Caki2 (cell line): ENCODE results near the gene GNPTG. TPM values are rescaled to one million over a fixed set of nuclear protein-coding genes. Genes with fewer than 3 reads are reported as not detected.

Source experiments
- DNase-seq: peaks from one replicate; pipeline ENCODE4 v3.0.0-alpha.2; 2015; ENCODE audit warnings: low read depth
- in situ Hi-C: cut with HindIII; loops from 2 replicates; pipeline ENCODE4 v1.10.0; 2016; ENCODE audit warnings: low sequenced_read_pairs, low pct_unique_long_range_greater_than_20kb, mixed read lengths
- total RNA-seq: library from RNA; depleted of rRNA; stranded (reverse); fragments of >200 nt; shearing (Covaris generic); gene quantifications from 2 replicates; pipeline ENCODE4 v1.2.3, GENCODE V29; 2014; ENCODE audit warnings: low replicate concordance

Gene GNPTG
- total RNA-seq, 1 experiment from 2014 or later = 93.5 TPM

GRCh38 chr16:1342526-1343427 is 9.0 kb upstream of the GNPTG start:
- in situ Hi-C loops = no loop called here
- peak; percentile 99 for DNase-seq

- DNase-seq = no peak
- in situ Hi-C loops = no loop called here
Measured at GRCh38 chr16:1343428-1344242, 8.1 kb upstream of the GNPTG start.

- no peak for DNase-seq
- in situ Hi-C loops = no loop called here
Measured at GRCh38 chr16:1344499-1344898, 7.2 kb upstream of the GNPTG start.

- DNase-seq = no peak
- in situ Hi-C loops = no loop called here
Measured at GRCh38 chr16:1345087-1345486, 6.6 kb upstream of the GNPTG start.

GRCh38 chr16:1345651-1346421 is 5.9 kb upstream of the GNPTG start:
- in situ Hi-C loops = no loop called here
- DNase-seq = no peak

DNA sequence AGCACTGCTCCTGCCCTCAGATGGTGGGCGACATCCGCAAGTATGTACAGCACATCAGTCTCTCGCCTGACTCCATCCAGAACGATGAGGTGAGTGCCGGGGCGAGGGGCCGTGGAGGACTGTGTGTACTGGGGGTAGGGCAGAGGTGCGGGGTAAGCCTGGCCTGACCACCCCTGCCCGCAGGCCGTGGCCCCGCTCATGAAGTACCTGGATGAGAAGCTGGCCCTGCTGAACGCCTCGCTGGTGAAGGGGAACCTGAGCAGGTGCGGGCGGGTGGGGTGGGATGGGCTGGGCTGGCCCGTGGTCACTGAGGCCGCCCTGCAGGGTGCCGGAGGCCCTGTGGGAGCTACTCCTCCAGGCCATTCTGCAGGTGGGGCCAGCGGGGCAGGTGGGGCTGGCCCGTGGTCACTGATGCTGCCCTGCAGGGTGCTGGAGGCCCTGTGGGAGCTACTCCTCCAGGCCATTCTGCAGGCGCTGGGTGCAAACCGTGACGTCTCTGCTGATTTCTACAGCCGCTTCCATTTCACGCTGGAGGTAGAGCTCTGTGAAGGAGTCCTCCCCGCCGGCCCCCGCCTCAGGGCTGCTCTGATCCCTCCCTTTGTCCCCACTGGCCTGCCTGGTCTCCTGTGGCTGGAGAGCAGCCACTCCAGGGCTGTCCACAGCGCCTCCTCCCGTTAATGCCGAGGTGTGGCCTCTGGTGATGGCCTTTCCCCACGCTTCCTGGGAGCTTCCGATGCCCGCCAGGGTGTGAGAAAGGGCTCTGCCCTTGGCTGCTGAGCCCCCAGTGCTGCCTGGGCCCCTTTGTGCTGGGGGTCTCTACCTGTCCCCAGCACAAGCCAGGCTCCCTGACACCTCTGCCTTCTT is 5.1 kb upstream of the GNPTG start:
- in situ Hi-C loops = no loop called here
- DNase-seq = no peak

DNA sequence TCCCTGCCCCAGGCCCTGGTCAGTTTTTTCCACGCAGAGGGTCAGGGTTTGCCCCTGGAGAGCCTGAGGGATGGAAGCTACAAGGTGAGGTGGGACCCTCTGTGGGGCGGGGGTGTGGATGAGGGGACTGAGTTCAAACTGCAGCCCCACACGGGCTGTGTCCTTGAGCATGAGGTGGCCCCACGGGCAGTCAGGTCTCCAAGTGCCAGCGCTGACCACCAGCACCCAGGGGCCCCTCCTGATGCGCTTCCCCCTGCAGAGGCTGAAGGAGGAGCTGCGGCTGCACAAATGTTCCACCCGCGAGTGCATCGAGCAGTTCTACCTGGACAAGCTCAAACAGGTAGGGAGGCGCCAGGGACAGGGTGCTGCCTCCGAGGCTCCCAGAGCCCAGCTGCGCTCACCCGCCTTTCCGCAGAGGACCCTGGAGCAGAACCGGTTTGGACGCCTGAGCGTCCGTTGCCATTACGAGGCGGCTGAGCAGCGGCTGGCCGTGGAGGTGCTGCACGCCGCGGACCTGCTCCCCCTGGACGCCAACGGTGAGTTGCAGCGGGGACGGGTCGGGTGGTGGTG is 4.4 kb upstream of the GNPTG start:
- DNase-seq = no peak
- in situ Hi-C loops = no loop called here

DNA sequence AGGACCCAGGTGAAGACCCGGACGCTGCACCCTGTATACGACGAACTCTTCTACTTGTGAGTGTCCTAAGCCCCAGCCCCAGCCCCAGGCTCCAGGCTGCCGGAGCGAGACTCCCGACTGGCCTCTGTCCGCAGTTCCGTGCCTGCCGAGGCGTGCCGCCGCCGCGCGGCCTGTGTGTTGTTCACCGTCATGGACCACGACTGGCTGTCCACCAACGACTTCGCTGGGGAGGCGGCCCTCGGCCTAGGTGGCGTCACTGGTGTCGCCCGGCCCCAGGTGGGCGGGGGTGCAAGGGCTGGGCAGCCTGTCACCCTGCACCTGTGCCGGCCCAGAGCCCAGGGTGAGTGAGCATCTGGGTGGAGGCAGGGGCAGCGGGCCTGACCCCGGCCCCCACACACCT is 3.8 kb upstream of the GNPTG start:
- DNase-seq = no peak
- in situ Hi-C loops = no loop called here

- no peak for DNase-seq
- in situ Hi-C loops = no loop called here
Measured at GRCh38 chr16:1348441-1348840, 3.3 kb upstream of the GNPTG start.

DNA sequence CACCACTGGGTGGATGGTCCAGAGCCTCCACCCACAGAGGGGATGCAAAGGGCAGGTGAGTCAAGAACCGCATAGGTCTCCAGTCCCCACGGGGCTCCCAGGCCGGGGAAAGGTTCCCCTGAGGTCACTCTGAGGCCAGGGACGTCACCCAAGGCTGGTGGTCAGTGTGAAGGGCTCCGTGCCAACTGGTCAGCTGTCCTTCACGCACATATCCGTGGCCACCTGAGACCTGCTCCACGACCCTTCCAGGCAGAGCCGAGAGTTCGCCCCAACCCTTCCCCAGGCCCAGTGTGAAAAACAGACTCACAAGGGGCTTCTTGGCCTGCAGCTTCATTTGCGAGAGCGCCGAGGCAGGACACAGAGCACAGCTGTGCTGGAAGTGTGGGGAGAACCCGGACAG is 2.8 kb upstream of the GNPTG start:
- no peak for DNase-seq
- in situ Hi-C loops = no loop called here

- in situ Hi-C loops = no loop called here
- DNase-seq = no peak
Measured at GRCh38 chr16:1349351-1349750, 2.4 kb upstream of the GNPTG start.

DNA sequence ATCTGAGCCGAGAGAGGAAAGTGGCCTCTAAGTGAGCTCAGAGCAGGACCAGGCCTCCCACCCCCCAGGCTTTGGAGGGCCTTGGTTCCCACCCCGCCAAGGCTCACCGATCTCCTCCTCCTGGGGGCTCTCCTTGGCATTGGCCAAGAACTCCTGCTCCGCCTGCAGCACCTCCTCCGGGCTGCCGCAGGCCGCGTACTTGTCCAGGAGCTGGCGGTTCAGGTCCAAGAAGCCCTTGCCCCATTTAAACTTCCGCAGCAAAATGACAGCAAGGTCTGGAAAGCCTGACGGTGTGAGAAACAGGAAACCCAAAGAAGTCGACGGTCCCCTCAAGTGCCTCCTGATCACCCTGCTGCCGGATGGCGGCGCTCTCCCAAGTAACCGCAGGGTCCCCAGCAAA is 1.8 kb upstream of the GNPTG start:
- in situ Hi-C loops = no loop called here

GRCh38 chr16:1350691-1351090 is 1.0 kb upstream of the GNPTG start:
- in situ Hi-C loops = no loop called here
- no peak for DNase-seq

More for the DNA sequence above, 1.8 kb upstream of the GNPTG start:
- DNase-seq = no peak

GRCh38 chr16:1351215-1351581 is 533 bp upstream of the GNPTG start:
- DNase-seq = no peak
- in situ Hi-C loops = no loop called here

- DNase-seq = no peak
- in situ Hi-C loops = no loop called here
Measured at GRCh38 chr16:1354815-1355540, 3.2 kb downstream of the GNPTG start.

GRCh38 chr16:1355591-1355990 is 3.9 kb downstream of the GNPTG start:
- in situ Hi-C loops = no loop called here
- no peak for DNase-seq
